HG03432 (cell line): ENCODE data around the gene TRAF1.

Source experiments
- ATAC-seq: cut with Tn5 transposase; IDR thresholded peaks from one replicate; pipeline ENCODE4 v1.9.1; 2021; ENCODE audit warnings: mild to moderate bottlenecking, moderate library complexity; ENCODE audit not compliant: unreplicated experiment

TRAF1 gene

GRCh38 chr9:120924698-120925534 lies 1.7 kb downstream of the TRAF1 start:
- ATAC-seq = no peak

GRCh38 chr9:120923620-120924328 lies 2.8 kb downstream of the TRAF1 start:
- ATAC-seq = no peak

GRCh38 chr9:120922404-120923195 lies 4.0 kb downstream of the TRAF1 start:
- no peak for ATAC-seq

- peak; percentile 15 for ATAC-seq
Measured at GRCh38 chr9:120921661-120922181, 4.9 kb downstream of the TRAF1 start.

- ATAC-seq = peak; percentile 32
Measured at GRCh38 chr9:120920806-120921178, 5.8 kb downstream of the TRAF1 start.

- ATAC-seq = no peak
Measured at GRCh38 chr9:120919843-120920805, 6.5 kb downstream of the TRAF1 start.

GRCh38 chr9:120918931-120919842 lies 7.4 kb downstream of the TRAF1 start:
- no peak for ATAC-seq

GRCh38 chr9:120917929-120918762 lies 8.4 kb downstream of the TRAF1 start:
- ATAC-seq = no peak

GRCh38 chr9:120916991-120917880 lies 9.4 kb downstream of the TRAF1 start:
- no peak for ATAC-seq

GRCh38 chr9:120916588-120916987 lies 10.0 kb downstream of the TRAF1 start:
- ATAC-seq = no peak

GRCh38 chr9:120915854-120916470 lies 10.6 kb downstream of the TRAF1 start:
- no peak for ATAC-seq

- no peak for ATAC-seq
Measured at GRCh38 chr9:120914953-120915352, 11.6 kb downstream of the TRAF1 start.

GRCh38 chr9:120914396-120914795 lies 12.2 kb downstream of the TRAF1 start:
- no peak for ATAC-seq

- no peak for ATAC-seq
Measured at GRCh38 chr9:120913647-120914264, 12.8 kb downstream of the TRAF1 start.

- no peak for ATAC-seq
Measured at GRCh38 chr9:120912958-120913646, 13.5 kb downstream of the TRAF1 start.
